ENCODE results near the gene ZNF217. TPM values are rescaled to one million over a fixed set of nuclear protein-coding genes. Genes with fewer than 3 reads are reported as not detected.
A peak's percentile ranks its signal among the peaks of the same experiment; 100 is the strongest.

Gene ZNF217
- total and polyA plus RNA-seq, 10 of the 15 experiments (the other 5 are each of a cell fraction or from before 2014, with no cell fraction given), result 8.5 to 76.6 (median 40.6) TPM

- TF ChIP-seq JUNB (IDR thresholded peaks at IDR 0.05), result peak; percentile 78
- no peak for TF ChIP-seq ZNF622 (IDR thresholded peaks at IDR 0.05)
- no peak for TF ChIP-seq BCLAF1 (IDR thresholded peaks at IDR 0.05)
- peak; percentile 39; the same call in 1 of the 2 replicates for TF ChIP-seq ZBTB40 (IDR thresholded peaks at IDR 0.05; ENCODE audit: borderline replicate concordance)
- no peak for TF ChIP-seq STAT1 (conservative IDR thresholded peaks at IDR 0.05)
- TF ChIP-seq ZNF274 (IDR thresholded peaks at IDR 0.05; ENCODE audit: insufficient read depth, insufficient read length), result no peak
- peak; percentile 84 for TF ChIP-seq CREM (IDR thresholded peaks at IDR 0.05; ENCODE audit: low read depth)
- TF ChIP-seq SMAD5 (IDR thresholded peaks at IDR 0.05; ENCODE audit: low read depth), result no peak
- TF ChIP-seq NFIC (IDR thresholded peaks at IDR 0.05; ENCODE audit: low read depth, low read length), result peak; percentile 95
- no peak for TF ChIP-seq HDAC6 (IDR thresholded peaks at IDR 0.05; ENCODE audit: unreplicated experiment)
- peak; percentile 33 to 37; a peak in 1 of 4 replicates for TF ChIP-seq BHLHE40 (IDR thresholded peaks at IDR 0.05; ENCODE audit: borderline replicate concordance in 1 of 2, low read depth in 2 of 2, low read length in 1 of 2)
- TF ChIP-seq TCF3 (IDR thresholded peaks at IDR 0.05; ENCODE audit: borderline replicate concordance, insufficient read depth, low read depth, low read length), result no peak
- TF ChIP-seq E2F8 (IDR thresholded peaks at IDR 0.05; ENCODE audit: low read depth, partially characterized antibody), result no peak
- TF ChIP-seq FOXM1 (IDR thresholded peaks at IDR 0.05; ENCODE audit: low read depth, low read length), result peak; percentile 56; the same call in 1 of the 2 replicates
- no peak for TF ChIP-seq IRF3 (IDR thresholded peaks at IDR 0.05)
- no peak for TF ChIP-seq SREBF2 (IDR thresholded peaks at IDR 0.05; ENCODE audit: low read length)
Observed at GRCh38 chr20:53611449-53611894, 17.8 kb upstream of the ZNF217 start (continued).

Measured in GM12878 (cell line).